SU-DHL-6 (cell line): Measurements from ENCODE around the gene ZNF710.

Experiments used
- H2AFZ ChIP-seq: fragments of 200-600 bp; sonication (generic); 2 replicates; pipeline ENCODE4 v1.6.1; 2014; ENCODE audit warnings: low read depth, mild to moderate bottlenecking, moderate library complexity, mixed read lengths, antibody characterized with exemption, low read length; ENCODE audit not compliant: severe bottlenecking
- H3F3A ChIP-seq: fragments of 200-600 bp; shearing (Covaris generic); 2 replicates; pipeline ENCODE4 v1.6.0; 2016; ENCODE audit warnings: antibody characterized with exemption, mild to moderate bottlenecking; ENCODE audit not compliant: insufficient read depth
- H3K27ac ChIP-seq: fragments of 200-600 bp; sonication (generic); 2 replicates; pipeline ENCODE4 v1.5.1; 2016; ENCODE audit warnings: low read depth, mild to moderate bottlenecking, low read length, moderate library complexity, mixed read lengths
- H3K27me3 ChIP-seq: fragments of 200-600 bp; sonication (generic), shearing (Covaris generic); 2 replicates; pipeline ENCODE4 v1.6.0; 2014; ENCODE audit warnings: mild to moderate bottlenecking, low read length
- H3K36me3 ChIP-seq: fragments of 200-600 bp; sonication (generic); 2 replicates; pipeline ENCODE4 v1.6.1; 2014; ENCODE audit warnings: mild to moderate bottlenecking, low read length, mixed read lengths
- H3K4me2 ChIP-seq: fragments of 300-600, 200-600 bp; shearing (Covaris generic), sonication (generic); 2 replicates; pipeline ENCODE4 v1.6.0; 2014; ENCODE audit warnings: low read length, low read depth, mild to moderate bottlenecking; ENCODE audit not compliant: poor library complexity, severe bottlenecking
- H3K4me3 ChIP-seq: fragments of 200-600 bp; sonication (generic); 2 replicates; pipeline ENCODE4 v1.5.1; 2014; ENCODE audit warnings: antibody characterized with exemption, low read length, mild to moderate bottlenecking, mixed read lengths; ENCODE audit not compliant: insufficient read depth, poor library complexity, severe bottlenecking
- H3K79me2 ChIP-seq: fragments of 200-600 bp; sonication (generic); 2 replicates; pipeline ENCODE4 v1.6.1; 2014; ENCODE audit warnings: mild to moderate bottlenecking, low read length, moderate library complexity; ENCODE audit not compliant: insufficient read depth
- H3K9ac ChIP-seq: fragments of 200-600 bp; sonication (generic); 2 replicates; pipeline ENCODE4 v1.7.0; 2014; ENCODE audit warnings: mild to moderate bottlenecking, low read length
- H3K9me2 ChIP-seq: fragments of 200-600 bp; sonication (generic); replicated peaks from 2 replicates; pipeline ENCODE4 v1.6.1; 2014; ENCODE audit warnings: low read length; ENCODE audit not compliant: insufficient read depth
- H3K9me3 ChIP-seq: fragments of 200-600 bp; sonication (generic); 2 replicates; pipeline ENCODE4 v1.6.1; 2014; ENCODE audit warnings: low read length, mixed read lengths; ENCODE audit not compliant: insufficient read depth
- H4K20me1 ChIP-seq: fragments of 200-600 bp; sonication (generic); 2 replicates; pipeline ENCODE4 v1.6.1; 2014; ENCODE audit warnings: low read depth, mild to moderate bottlenecking, antibody characterized with exemption, low read length, moderate library complexity, mixed read lengths
- EZH2phosphoT487 ChIP-seq: fragments of 200-600 bp; sonication (generic), shearing (Covaris generic); conservative IDR thresholded peaks from 2 replicates; pipeline ENCODE4 v1.6.1; 2018; ENCODE audit warnings: mild to moderate bottlenecking, antibody characterized with exemption, low read length, moderate library complexity, mixed read lengths
- TF ChIP-seq, protein P1 (sequence below): fragments of 200-600 bp; sonication (generic); IDR thresholded peaks from one replicate; pipeline ENCODE4 v1.5.1; 2017; ENCODE audit warnings: antibody characterized with exemption, mild to moderate bottlenecking, low read length, moderate library complexity; ENCODE audit not compliant: insufficient read depth, poor library complexity, severe bottlenecking

The ZNF710 gene

DNA sequence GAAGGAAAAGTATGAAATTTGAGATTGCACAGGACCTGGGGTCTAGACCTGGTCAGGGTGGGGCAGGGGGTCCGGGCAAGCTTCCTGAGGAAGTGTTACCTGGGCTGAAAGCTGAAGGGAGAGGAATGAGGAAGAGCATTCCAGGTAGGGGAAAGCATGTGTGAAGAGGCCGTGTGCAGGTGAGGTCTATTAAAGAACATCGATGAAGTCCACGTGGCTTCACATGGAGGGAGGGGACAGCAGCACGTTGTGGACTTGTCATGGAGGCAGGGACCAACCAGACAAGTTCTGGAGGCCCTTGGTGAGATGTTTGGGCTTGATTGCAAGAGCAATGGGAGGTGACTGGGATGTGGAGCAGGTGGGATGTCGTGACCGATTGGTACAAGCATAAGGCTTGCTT lies 54.1 kb downstream of the ZNF710 start:
- no peak overlapping the region for H3K4me2 ChIP-seq
- peaks cover 2% of the 10 kb centered on the region; the same call in 1 of the 2 replicates for H3F3A ChIP-seq
- no peaks in the 10 kb centered on the region for H3K79me2 ChIP-seq
- no peaks in the 10 kb centered on the region for H3K36me3 ChIP-seq
- no peak overlapping the region for H3K27ac ChIP-seq
- no peaks in the 10 kb centered on the region for H3K27me3 ChIP-seq
- no peak overlapping the region for H3K9ac ChIP-seq
- TF ChIP-seq, protein P1, sequence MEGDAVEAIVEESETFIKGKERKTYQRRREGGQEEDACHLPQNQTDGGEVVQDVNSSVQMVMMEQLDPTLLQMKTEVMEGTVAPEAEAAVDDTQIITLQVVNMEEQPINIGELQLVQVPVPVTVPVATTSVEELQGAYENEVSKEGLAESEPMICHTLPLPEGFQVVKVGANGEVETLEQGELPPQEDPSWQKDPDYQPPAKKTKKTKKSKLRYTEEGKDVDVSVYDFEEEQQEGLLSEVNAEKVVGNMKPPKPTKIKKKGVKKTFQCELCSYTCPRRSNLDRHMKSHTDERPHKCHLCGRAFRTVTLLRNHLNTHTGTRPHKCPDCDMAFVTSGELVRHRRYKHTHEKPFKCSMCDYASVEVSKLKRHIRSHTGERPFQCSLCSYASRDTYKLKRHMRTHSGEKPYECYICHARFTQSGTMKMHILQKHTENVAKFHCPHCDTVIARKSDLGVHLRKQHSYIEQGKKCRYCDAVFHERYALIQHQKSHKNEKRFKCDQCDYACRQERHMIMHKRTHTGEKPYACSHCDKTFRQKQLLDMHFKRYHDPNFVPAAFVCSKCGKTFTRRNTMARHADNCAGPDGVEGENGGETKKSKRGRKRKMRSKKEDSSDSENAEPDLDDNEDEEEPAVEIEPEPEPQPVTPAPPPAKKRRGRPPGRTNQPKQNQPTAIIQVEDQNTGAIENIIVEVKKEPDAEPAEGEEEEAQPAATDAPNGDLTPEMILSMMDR: no peak
- no peaks in the 10 kb centered on the region for H4K20me1 ChIP-seq
- H2AFZ ChIP-seq: no peak overlapping the region
- no peak overlapping the region for H3K4me3 ChIP-seq
- no peaks in the 10 kb centered on the region for H3K9me2 ChIP-seq
- H3K9me3 ChIP-seq: no peaks in the 10 kb centered on the region

DNA sequence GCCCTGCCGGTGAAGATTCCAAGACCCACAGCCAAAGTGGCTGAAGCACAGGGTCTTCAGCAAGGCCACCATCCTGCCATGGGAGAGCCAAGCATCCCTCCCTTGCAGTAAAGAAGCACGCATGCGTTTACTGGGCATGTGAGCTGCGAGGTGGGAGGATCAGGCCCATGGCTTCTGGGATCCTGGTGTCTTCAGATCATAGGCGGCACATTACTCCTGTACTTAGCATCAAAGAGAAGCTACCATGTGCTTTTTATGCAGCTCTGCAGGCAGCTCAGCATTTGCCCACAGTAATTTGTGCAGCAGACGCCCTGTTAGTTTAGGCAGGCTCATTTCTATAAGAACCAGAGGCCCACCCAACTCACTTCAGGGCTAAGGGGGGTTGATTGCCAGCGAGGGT lies 55.4 kb downstream of the ZNF710 start:
- no peak for TF ChIP-seq EZH2phosphoT487
- TF ChIP-seq, protein P1: no peak
- Histone ChIP-seq H2AFZ (no peak overlapping the region), H3K9me3 (no peaks in the 10 kb centered on the region), H3K4me2 (no peak overlapping the region), H3K9me2 (no peaks in the 10 kb centered on the region), H3K27ac (no peak overlapping the region), H4K20me1 (no peaks in the 10 kb centered on the region), H3F3A (peaks cover 11% of the 10 kb centered on the region; the same call in 1 of the 2 replicates), H3K27me3 (no peaks in the 10 kb centered on the region), H3K36me3 (no peaks in the 10 kb centered on the region), H3K79me2 (no peaks in the 10 kb centered on the region), H3K4me3 (no peak overlapping the region), H3K9ac (no peak overlapping the region)

DNA sequence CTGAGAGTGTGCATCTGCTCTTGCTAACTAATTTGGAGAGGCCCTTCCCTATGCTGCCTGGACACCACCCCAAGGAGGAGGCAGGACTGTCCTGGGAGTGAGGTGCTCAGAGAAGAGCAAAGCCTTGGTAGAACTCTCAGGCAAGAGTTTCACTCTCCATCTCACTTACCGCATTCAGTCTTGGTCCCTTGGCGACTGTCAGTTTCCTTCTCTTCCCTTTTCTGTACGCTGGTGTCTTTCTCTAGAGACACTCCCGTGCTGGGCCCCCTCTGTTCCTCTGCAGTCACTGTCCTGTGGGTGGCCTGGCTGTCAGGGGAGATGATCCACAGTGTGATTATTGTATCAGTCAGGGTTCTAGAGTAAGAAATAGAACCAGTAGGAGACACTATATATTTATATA lies 57.2 kb downstream of the ZNF710 start:
- no peaks in the 10 kb centered on the region for H4K20me1 ChIP-seq
- H3K9me3 ChIP-seq: no peaks in the 10 kb centered on the region
- H3K27me3 ChIP-seq: no peaks in the 10 kb centered on the region
- H3K9ac ChIP-seq: no peak overlapping the region
- TF ChIP-seq, protein P1: no peak
- TF ChIP-seq EZH2phosphoT487: no peak
- no peak overlapping the region for H3K27ac ChIP-seq
- peaks cover 11% of the 10 kb centered on the region; the same call in 1 of the 2 replicates for H3F3A ChIP-seq
- H3K4me2 ChIP-seq: no peak overlapping the region
- no peaks in the 10 kb centered on the region for H3K79me2 ChIP-seq
- peak overlapping the region; percentile 53 for H2AFZ ChIP-seq
- no peaks in the 10 kb centered on the region for H3K9me2 ChIP-seq
- no peak overlapping the region for H3K4me3 ChIP-seq
- H3K36me3 ChIP-seq: no peaks in the 10 kb centered on the region
